HG03571 (cell line): ENCODE data around the gene MAP4K4.
"Not testable (repeated sequence)": the region's sequence is repeated elsewhere in the genome, so short reads cannot be mapped to it uniquely, and the experiment has no call there.

Source experiments
- ATAC-seq: cut with Tn5 transposase; IDR thresholded peaks from one replicate; pipeline ENCODE4 v1.9.1; 2021; ENCODE audit not compliant: unreplicated experiment

MAP4K4 gene

GRCh38 chr2:101741775-101742520 lies 44.4 kb downstream of the MAP4K4 start:
- no peak for ATAC-seq

- ATAC-seq: no peak
These were observed 45.0 kb downstream of the MAP4K4 start for GRCh38 chr2:101742547-101742946.

GRCh38 chr2:101743288-101743687 lies 45.8 kb downstream of the MAP4K4 start:
- no peak for ATAC-seq

GRCh38 chr2:101744832-101745231 lies 47.3 kb downstream of the MAP4K4 start:
- no peak for ATAC-seq

GRCh38 chr2:101745711-101746694 lies 48.5 kb downstream of the MAP4K4 start:
- ATAC-seq: no peak

GRCh38 chr2:101748000-101748399 lies 50.5 kb downstream of the MAP4K4 start:
- no peak for ATAC-seq

- not testable (repeated sequence) for ATAC-seq
These were observed 51.0 kb downstream of the MAP4K4 start for GRCh38 chr2:101748462-101748861.

GRCh38 chr2:101750688-101751087 lies 53.2 kb downstream of the MAP4K4 start:
- ATAC-seq: no peak

GRCh38 chr2:101751276-101751815 lies 53.8 kb downstream of the MAP4K4 start:
- ATAC-seq: no peak

GRCh38 chr2:101751875-101752619 lies 54.5 kb downstream of the MAP4K4 start:
- ATAC-seq: peak; percentile 82

- no peak for ATAC-seq
These were observed 55.5 kb downstream of the MAP4K4 start for GRCh38 chr2:101752716-101753616.

GRCh38 chr2:101753720-101754490 lies 56.4 kb downstream of the MAP4K4 start:
- no peak for ATAC-seq

GRCh38 chr2:101754618-101755017 lies 57.1 kb downstream of the MAP4K4 start:
- no peak for ATAC-seq

- ATAC-seq: no peak
These were observed 58.8 kb downstream of the MAP4K4 start for GRCh38 chr2:101756266-101756665.

- ATAC-seq: no peak
These were observed 60.5 kb downstream of the MAP4K4 start for GRCh38 chr2:101758001-101758400.

GRCh38 chr2:101759162-101759561 lies 61.7 kb downstream of the MAP4K4 start:
- no peak for ATAC-seq

- no peak for ATAC-seq
These were observed 65.1 kb downstream of the MAP4K4 start for GRCh38 chr2:101762451-101763171.

- ATAC-seq: no peak
These were observed 66.2 kb downstream of the MAP4K4 start for GRCh38 chr2:101763496-101764333.
